GM06990 (cell line): ENCODE data around the gene PLA2G2F.

Experiments used
- DNase-seq: peaks from one replicate; pipeline ENCODE4 v3.0.0-alpha.2; 2011; ENCODE audit not compliant: insufficient read length; ENCODE audit errors: extremely low read depth
- H3K27me3 ChIP-seq: replicated peaks from 2 replicates; pipeline ENCODE4 v1.6.0; 2011; ENCODE audit warnings: low read length; ENCODE audit not compliant: control insufficient read depth, insufficient read depth
- H3K36me3 ChIP-seq: 2 replicates; pipeline ENCODE4 v1.5.1; 2011; ENCODE audit warnings: low read length; ENCODE audit not compliant: control insufficient read depth, insufficient read depth
- H3K4me3 ChIP-seq: replicated peaks from 2 replicates; pipeline ENCODE4 v1.5.1; 2011; ENCODE audit warnings: low read depth, mild to moderate bottlenecking, control low read depth, low read length
- TF ChIP-seq, protein P1 (sequence below): IDR thresholded peaks from 2 replicates; pipeline ENCODE4 v1.5.1; 2011; ENCODE audit warnings: low read length, control low read depth, mild to moderate bottlenecking, inconsistent platforms; ENCODE audit not compliant: insufficient read depth, poor library complexity, severe bottlenecking

The PLA2G2F gene

DNA sequence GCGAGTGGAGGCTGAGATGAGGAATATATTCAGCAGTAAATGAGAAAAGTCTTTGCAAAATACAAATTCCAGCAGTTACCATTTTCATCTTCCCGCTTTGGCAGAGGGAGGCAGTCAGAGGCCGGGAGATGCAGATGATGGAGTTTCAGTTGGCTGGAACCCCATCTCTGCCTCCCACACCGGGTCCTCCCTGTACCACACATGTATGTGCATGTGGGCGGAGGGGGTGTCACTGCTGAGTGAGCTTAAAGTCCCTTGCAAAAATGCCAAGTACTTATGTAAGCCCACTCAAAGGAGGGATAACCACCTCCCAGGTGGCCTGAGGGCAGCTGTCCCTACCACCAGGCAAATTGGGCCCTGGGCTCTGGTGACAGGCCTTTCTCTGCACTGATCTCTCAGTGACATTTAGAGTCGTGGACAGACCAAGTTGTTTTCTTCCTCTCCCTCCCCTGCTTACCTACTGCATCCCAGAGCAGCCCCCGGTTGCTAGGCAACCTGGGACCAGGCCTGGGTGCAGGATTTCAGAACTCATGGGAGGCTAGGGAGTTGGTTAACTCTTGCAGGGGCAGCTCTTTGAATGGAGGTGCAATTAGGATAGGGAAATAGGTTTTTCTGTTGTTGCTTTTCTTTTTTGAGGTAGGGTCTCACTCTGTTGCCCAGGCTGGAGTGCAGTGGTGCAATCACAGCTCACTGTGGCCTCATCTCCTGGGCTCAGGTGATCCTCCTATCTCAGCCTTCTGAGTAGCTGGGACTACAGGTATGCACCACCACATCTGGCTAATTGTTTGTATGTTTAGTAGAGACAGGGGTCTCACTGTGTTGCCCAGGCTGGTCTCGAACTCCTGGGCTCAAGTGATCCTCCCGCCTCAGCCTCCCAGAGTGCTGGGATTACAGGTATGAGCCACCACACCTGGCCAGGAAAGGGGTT, 29.7 kb downstream of the PLA2G2F start:
- DNase-seq: no peak
- Histone ChIP-seq H3K36me3 (no peaks in the 10 kb centered on the region), H3K27me3 (no peaks in the 10 kb centered on the region), H3K4me3 (no peak overlapping the region)
- TF ChIP-seq, protein P1, sequence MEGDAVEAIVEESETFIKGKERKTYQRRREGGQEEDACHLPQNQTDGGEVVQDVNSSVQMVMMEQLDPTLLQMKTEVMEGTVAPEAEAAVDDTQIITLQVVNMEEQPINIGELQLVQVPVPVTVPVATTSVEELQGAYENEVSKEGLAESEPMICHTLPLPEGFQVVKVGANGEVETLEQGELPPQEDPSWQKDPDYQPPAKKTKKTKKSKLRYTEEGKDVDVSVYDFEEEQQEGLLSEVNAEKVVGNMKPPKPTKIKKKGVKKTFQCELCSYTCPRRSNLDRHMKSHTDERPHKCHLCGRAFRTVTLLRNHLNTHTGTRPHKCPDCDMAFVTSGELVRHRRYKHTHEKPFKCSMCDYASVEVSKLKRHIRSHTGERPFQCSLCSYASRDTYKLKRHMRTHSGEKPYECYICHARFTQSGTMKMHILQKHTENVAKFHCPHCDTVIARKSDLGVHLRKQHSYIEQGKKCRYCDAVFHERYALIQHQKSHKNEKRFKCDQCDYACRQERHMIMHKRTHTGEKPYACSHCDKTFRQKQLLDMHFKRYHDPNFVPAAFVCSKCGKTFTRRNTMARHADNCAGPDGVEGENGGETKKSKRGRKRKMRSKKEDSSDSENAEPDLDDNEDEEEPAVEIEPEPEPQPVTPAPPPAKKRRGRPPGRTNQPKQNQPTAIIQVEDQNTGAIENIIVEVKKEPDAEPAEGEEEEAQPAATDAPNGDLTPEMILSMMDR: no peak

GRCh38 chr1:20169932-20170331, 30.8 kb downstream of the PLA2G2F start:
- H3K36me3 ChIP-seq: no peaks in the 10 kb centered on the region
- no peaks in the 10 kb centered on the region for H3K27me3 ChIP-seq
- TF ChIP-seq, protein P1: no peak
- DNase-seq: no peak
- no peak overlapping the region for H3K4me3 ChIP-seq

DNA sequence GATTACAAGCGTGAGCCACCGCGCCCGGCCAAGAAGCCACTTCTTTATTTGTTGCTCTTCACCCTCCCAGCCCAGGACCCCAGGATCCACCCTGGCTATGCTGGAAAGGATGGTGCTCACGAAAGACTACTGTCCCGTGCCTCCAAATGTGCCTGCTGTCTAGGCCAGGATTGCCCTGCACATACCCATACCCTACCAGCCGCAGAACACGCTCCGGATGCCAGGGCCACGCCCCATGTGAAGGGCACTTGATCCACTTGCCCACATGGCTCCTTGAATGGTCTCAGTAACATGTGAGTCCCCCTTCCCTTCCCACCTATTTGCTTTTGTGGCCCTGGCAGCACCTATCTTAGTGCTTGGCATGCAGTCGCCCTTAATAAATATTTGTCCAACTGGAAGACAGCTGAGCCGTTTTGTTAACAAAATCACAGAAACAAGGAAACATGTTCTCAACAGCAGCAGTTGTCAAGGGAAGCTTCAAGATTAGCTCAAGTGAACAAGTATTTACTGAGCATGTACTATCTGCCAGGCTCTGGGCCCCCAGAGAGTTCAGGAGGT, 33.0 kb downstream of the PLA2G2F start:
- TF ChIP-seq, protein P1: no peak
- Histone ChIP-seq H3K36me3 (no peaks in the 10 kb centered on the region), H3K4me3 (no peak overlapping the region), H3K27me3 (no peaks in the 10 kb centered on the region)
- DNase-seq: no peak

DNA sequence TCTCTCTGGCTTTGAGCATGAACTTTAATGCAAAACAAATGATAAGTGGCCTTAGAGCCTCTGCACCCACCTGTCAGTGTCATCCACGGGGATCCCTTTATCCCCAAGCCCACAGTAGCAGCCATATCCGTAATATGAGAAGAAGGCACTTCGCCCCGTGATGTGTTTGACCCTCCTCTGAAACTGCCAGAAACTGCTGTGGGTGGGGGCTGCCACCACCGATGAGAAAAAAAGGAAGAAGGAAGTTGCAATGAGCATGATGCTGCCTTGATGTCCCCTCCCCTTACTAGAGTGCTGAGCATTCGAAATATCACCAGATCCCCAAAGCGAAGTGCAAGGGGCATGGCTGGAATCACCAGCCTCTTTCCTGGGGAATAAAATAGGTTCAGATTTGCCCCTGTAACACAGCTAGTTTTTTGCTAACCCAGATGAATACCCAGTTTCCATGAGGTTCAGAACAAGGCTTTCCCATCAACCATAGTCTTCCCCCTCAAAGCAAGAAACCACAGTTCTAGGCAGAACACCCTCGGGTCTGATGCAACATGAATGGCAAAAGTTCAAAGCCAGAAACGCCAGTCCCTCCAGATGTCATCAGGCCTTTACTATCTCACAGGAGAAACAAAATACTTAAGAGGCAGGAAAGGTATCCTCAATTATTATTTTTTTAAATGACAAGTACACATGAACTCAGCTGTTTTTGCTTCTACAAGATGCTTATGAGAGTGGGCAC, 36.0 kb downstream of the PLA2G2F start:
- H3K27me3 ChIP-seq: no peaks in the 10 kb centered on the region
- TF ChIP-seq, protein P1: no peak
- H3K4me3 ChIP-seq: no peak overlapping the region
- no peaks in the 10 kb centered on the region for H3K36me3 ChIP-seq
- DNase-seq: no peak

GRCh38 chr1:20178634-20179370, 39.7 kb downstream of the PLA2G2F start:
- Histone ChIP-seq H3K27me3 (no peaks in the 10 kb centered on the region; the same call in 1 of the 2 replicates), H3K36me3 (no peaks in the 10 kb centered on the region), H3K4me3 (no peak overlapping the region)
- no peak for DNase-seq
- TF ChIP-seq, protein P1: no peak
